H9 (cell line): ENCODE measurements around the gene ARMH1. TPM values are rescaled to one million over a fixed set of nuclear protein-coding genes. Genes with fewer than 3 reads are reported as not detected.

Experiments used
- DNase-seq: peaks from one replicate; pipeline ENCODE4 v3.0.0-alpha.2; 2017
- H2AFZ ChIP-seq: one replicate; pipeline ENCODE4 v1.6.1; 2013; ENCODE audit warnings: mild to moderate bottlenecking, low read length, control low read depth, moderate library complexity
- H2AK5ac ChIP-seq: 2 replicates; pipeline ENCODE4 v1.6.1; 2013; ENCODE audit warnings: low read length, control low read depth, mixed read lengths; ENCODE audit not compliant: insufficient read length
- H2BK120ac ChIP-seq: one replicate; pipeline ENCODE4 v1.6.1; 2013; ENCODE audit warnings: low read depth, mild to moderate bottlenecking, low read length, control low read depth, inconsistent platforms; ENCODE audit not compliant: poor library complexity, severe bottlenecking
- H2BK12ac ChIP-seq: 2 replicates; pipeline ENCODE4 v1.6.1; 2013; ENCODE audit warnings: low read length, control low read depth, mixed read lengths, low read depth; ENCODE audit not compliant: insufficient read length
- H2BK15ac ChIP-seq: 2 replicates; pipeline ENCODE4 v1.6.1; 2013; ENCODE audit warnings: low read depth, low read length, control low read depth
- H2BK20ac ChIP-seq: one replicate; pipeline ENCODE4 v1.6.1; 2013; ENCODE audit warnings: low read depth, mild to moderate bottlenecking, low read length, control low read depth, inconsistent platforms; ENCODE audit not compliant: poor library complexity, severe bottlenecking
- H2BK5ac ChIP-seq: 2 replicates; pipeline ENCODE4 v1.6.1; 2013; ENCODE audit warnings: low read length, control low read depth, mixed read lengths; ENCODE audit not compliant: insufficient read length
- H3K14ac ChIP-seq: 2 replicates; pipeline ENCODE4 v1.6.1; 2013; ENCODE audit warnings: low read length, control low read depth; ENCODE audit not compliant: insufficient read depth
- H3K18ac ChIP-seq: 2 replicates; pipeline ENCODE4 v1.6.1; 2013; ENCODE audit warnings: low read depth, mild to moderate bottlenecking, mixed read lengths, low read length, control low read depth; ENCODE audit not compliant: insufficient read length
- H3K23ac ChIP-seq: 2 replicates; pipeline ENCODE4 v1.6.1; 2013; ENCODE audit warnings: low read length, control low read depth, mixed read lengths, low read depth; ENCODE audit not compliant: insufficient read length
- H3K23me2 ChIP-seq: 2 replicates; pipeline ENCODE4 v1.6.1; 2013; ENCODE audit warnings: low read depth, mild to moderate bottlenecking, mixed read lengths, low read length, control low read depth; ENCODE audit not compliant: insufficient read length, poor library complexity, severe bottlenecking
- H3K27ac ChIP-seq: 2 replicates; pipeline ENCODE4 v1.5.1; 2013; ENCODE audit warnings: low read length, control low read depth, mixed read lengths, low read depth; ENCODE audit not compliant: insufficient read length
- H3K27me3 ChIP-seq: 2 replicates; pipeline ENCODE4 v1.6.1; 2013; ENCODE audit warnings: low read length, control low read depth, inconsistent platforms; ENCODE audit not compliant: insufficient read depth
- H3K4ac ChIP-seq: 2 replicates; pipeline ENCODE4 v1.6.1; 2013; ENCODE audit warnings: low read depth, mild to moderate bottlenecking, control low read depth, inconsistent platforms, low read length, moderate library complexity
- H3K4me1 ChIP-seq: 2 replicates; pipeline ENCODE4 v1.6.1; 2013; ENCODE audit warnings: low read length, control low read depth, inconsistent platforms; ENCODE audit not compliant: insufficient read depth
- H3K4me2 ChIP-seq: 2 replicates; pipeline ENCODE4 v1.6.1; 2013; ENCODE audit warnings: low read length, control low read depth, mixed read lengths; ENCODE audit not compliant: insufficient read length, insufficient read depth
- H3K56ac ChIP-seq: 2 replicates; pipeline ENCODE4 v1.6.1; 2013; ENCODE audit warnings: low read depth, mild to moderate bottlenecking, mixed read lengths, low read length, control low read depth; ENCODE audit not compliant: insufficient read length
- H3K79me1 ChIP-seq: 2 replicates; pipeline ENCODE4 v1.6.1; 2013; ENCODE audit warnings: low read depth, mild to moderate bottlenecking, moderate library complexity, low read length, control low read depth, inconsistent platforms; ENCODE audit not compliant: insufficient read depth, poor library complexity, severe bottlenecking
- H3K79me2 ChIP-seq: 2 replicates; pipeline ENCODE4 v1.6.1; 2013; ENCODE audit warnings: low read length, control low read depth, inconsistent platforms; ENCODE audit not compliant: insufficient read depth
- H3K9ac ChIP-seq: 2 replicates; pipeline ENCODE4 v1.6.1; 2013; ENCODE audit warnings: low read length, control low read depth, mixed read lengths; ENCODE audit not compliant: insufficient read length; ENCODE audit errors: extremely low read depth
- H3K9me3 ChIP-seq: one replicate; pipeline ENCODE4 v1.6.1; 2013; ENCODE audit warnings: low read depth, low read length, inconsistent platforms; ENCODE audit not compliant: control insufficient read depth
- H3T11ph ChIP-seq: one replicate; pipeline ENCODE4 v1.6.1; 2013; ENCODE audit warnings: mild to moderate bottlenecking, low read length, control low read depth, inconsistent platforms
- H4K20me1 ChIP-seq: one replicate; pipeline ENCODE4 v1.6.1; 2013; ENCODE audit not compliant: control insufficient read depth, insufficient read length, insufficient read depth
- H4K5ac ChIP-seq: 2 replicates; pipeline ENCODE4 v1.6.1; 2013; ENCODE audit warnings: low read depth, mild to moderate bottlenecking, mixed read lengths, low read length, control low read depth; ENCODE audit not compliant: insufficient read length
- H4K8ac ChIP-seq: replicated peaks from 2 replicates; pipeline ENCODE4 v1.6.1; 2013; ENCODE audit warnings: low read length, control low read depth, mixed read lengths, low read depth; ENCODE audit not compliant: insufficient read length
- H4K91ac ChIP-seq: 2 replicates; pipeline ENCODE4 v1.6.1; 2013; ENCODE audit warnings: low read depth, mild to moderate bottlenecking, moderate library complexity, mixed read lengths, low read length, control low read depth; ENCODE audit not compliant: insufficient read length
- H3K27ac Mint-ChIP-seq, 3 experiments: 2 replicates in 2 of 3; 3 replicates in 1 of 3; pipeline ENCODE4 v1.8.0; 2020 to 2021; ENCODE audit warnings: mixed read lengths in 3 of 3, mild to moderate bottlenecking in 1 of 3, moderate library complexity in 1 of 3
- H3K27me3 Mint-ChIP-seq: 2 replicates; pipeline ENCODE4 v1.8.0; 2021; ENCODE audit warnings: low read depth, mild to moderate bottlenecking, moderate library complexity, mixed read lengths
- H3K36me3 Mint-ChIP-seq, 3 experiments: 2 replicates in 2 of 3; 3 replicates in 1 of 3; pipeline ENCODE4 v1.8.0; 2020 to 2021; ENCODE audit warnings: low read depth in 3 of 3, mixed read lengths in 3 of 3; ENCODE audit not compliant: insufficient read depth in 1 of 3
- H3K4me1 Mint-ChIP-seq, 2 experiments: 2 replicates each; pipeline ENCODE4 v1.8.0; 2020; ENCODE audit warnings: mixed read lengths in 2 of 2
- H3K4me3 Mint-ChIP-seq, 2 experiments: 2 replicates in 1 of 2; 3 replicates in 1 of 2; pipeline ENCODE4 v1.8.0; 2020 to 2021; ENCODE audit warnings: mild to moderate bottlenecking in 2 of 2, mixed read lengths in 2 of 2, moderate library complexity in 1 of 2
- H3K9me3 Mint-ChIP-seq, 2 experiments: 2 replicates in 1 of 2; 3 replicates in 1 of 2; pipeline ENCODE4 v1.8.0; 2020; ENCODE audit warnings: mild to moderate bottlenecking in 2 of 2, mixed read lengths in 2 of 2, moderate library complexity in 1 of 2
- CTCF ChIP-seq: fragments of 200-600 bp; sonication (generic); conservative IDR thresholded peaks from 3 replicates; pipeline ENCODE4 v1.8.0; 2021; ENCODE audit warnings: antibody characterized with exemption, mild to moderate bottlenecking
- WGBS: extraction: QIAGEN DNeasy Blood & Tissue Kit; methylation state at CpG from one replicate; pipeline ENCODE4 v1.1.7; 2013; ENCODE audit warnings: missing lambda C conversion rate, low lambda C conversion rate, mixed read lengths; ENCODE audit not compliant: insufficient read length; ENCODE audit errors: extremely low coverage; 5-methylcytosine and 5-hydroxymethylcytosine counted together
- long read RNA-seq: library from polyadenylated mRNA; unstranded; transcript quantifications from one replicate; pipeline ENCODE4 v2.0.0, GENCODE V29; 2020
- total RNA-seq: library from RNA; stranded (reverse); gene quantifications from 2 replicates; pipeline ENCODE4 v1.2.1, GENCODE V29; 2021

Gene ARMH1
- 0.68 and 1.0 TPM in 2 replicates for total RNA-seq
- long read RNA-seq, partial matches to known transcripts = 0 of 1 reads
- long read RNA-seq, other reads (novel, unspliced or antisense) = 1 of 1 reads

GRCh38 chr1:44674113-44675000, at the start of gene ARMH1, which contains the start of gene TMEM53:
ARMH1 (plus strand) TSS chr1:44674714; CDS start chr1:44689698, 14,984 bp downstream.
TMEM53 (minus strand) TSS chr1:44674481; CDS start chr1:44674391, 90 bp downstream.
- Histone ChIP-seq H2BK12ac (no peak within 1 kb of the TSS), H2BK120ac (no peak within 1 kb of the TSS), H3K23ac (no peak within 1 kb of the TSS), H3K79me2 (no peaks in the 10 kb centered on the region), H3K79me1 (no peaks in the 10 kb centered on the region), H3K18ac (peak within 1 kb of the TSS; percentile 98), H4K5ac (no peak within 1 kb of the TSS), H3K4me1 (peaks cover 7% of the 10 kb centered on the region), H2BK5ac (no peak within 1 kb of the TSS), H3K9me3 (no peaks in the 10 kb centered on the region), H3K9ac (peak within 1 kb of the TSS; percentile 65), H4K20me1 (no peaks in the 10 kb centered on the region), H4K8ac (no peak within 1 kb of the TSS), H3K27ac (no peak within 1 kb of the TSS), H3K27me3 (no peaks in the 10 kb centered on the region), H4K91ac (no peak within 1 kb of the TSS), H3K56ac (no peak within 1 kb of the TSS), H3K23me2 (no peaks in the 10 kb centered on the region), H2AK5ac (no peak within 1 kb of the TSS), H2BK15ac (no peak within 1 kb of the TSS), H2AFZ (peak within 1 kb of the TSS; percentile 59), H3K4ac (no peak within 1 kb of the TSS), H3K14ac (peak within 1 kb of the TSS; percentile 97; the same call in 1 of the 2 replicates), H2BK20ac (no peak within 1 kb of the TSS), H3K4me2 (peak within 1 kb of the TSS; percentile 95), H3T11ph (no peak within 1 kb of the TSS)
- WGBS = no CpG with 5 or more reads among the region's 56 CpGs
- Mint-ChIP-seq H3K9me3 (no peaks in the 10 kb centered on the region), H3K4me3 (peak within 1 kb of the TSS; percentile 83 to 86), H3K27ac (peak within 1 kb of the TSS in 2 of 3 experiments; percentile 61 to 93; a peak in 5 of 7 replicates), H3K4me1 (peaks cover 21 to 26% of the 10 kb centered on the region in 2 experiments), H3K36me3 (peaks cover 0 to 4% (median 4%) of the 10 kb centered on the region in 3 experiments; a peak in 2 of 7 replicates), H3K27me3 (no peaks in the 10 kb centered on the region)
- TF ChIP-seq CTCF = no peak
- peak; percentile 100 for DNase-seq
